HG02798 (cell line): ENCODE results near the gene CHST3.

Experiments used
- ATAC-seq: cut with Tn5 transposase; IDR thresholded peaks from one replicate; pipeline ENCODE4 v1.9.1; 2021; ENCODE audit warnings: mild to moderate bottlenecking; ENCODE audit not compliant: unreplicated experiment, poor library complexity

Gene CHST3

GRCh38 chr10:72008096-72008981 is 44.1 kb downstream of the CHST3 start:
- ATAC-seq, result no peak

GRCh38 chr10:72009051-72009424 is 44.8 kb downstream of the CHST3 start:
- ATAC-seq, result no peak

GRCh38 chr10:72009425-72010081 is 45.4 kb downstream of the CHST3 start:
- no peak for ATAC-seq

GRCh38 chr10:72010234-72010973 is 46.2 kb downstream of the CHST3 start:
- no peak for ATAC-seq

DNA sequence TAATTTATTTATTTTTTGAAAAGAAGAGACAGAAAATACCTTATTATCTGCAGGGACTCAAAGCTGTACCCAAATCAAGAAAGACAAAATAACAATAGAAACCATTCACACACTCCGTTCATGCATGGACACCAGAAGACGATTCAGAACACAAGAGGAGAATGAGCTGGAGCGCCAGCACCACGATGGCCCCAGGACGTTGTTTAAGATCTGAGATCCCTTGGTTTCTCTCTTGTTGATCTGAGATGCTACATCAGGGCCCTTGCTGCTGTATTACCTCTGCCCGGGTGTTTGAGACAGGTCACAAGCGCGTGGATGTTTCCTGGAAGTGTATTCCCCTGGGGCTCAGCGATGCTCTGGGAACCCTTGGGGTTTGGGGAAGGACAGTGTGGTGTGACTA is 46.8 kb downstream of the CHST3 start:
- ATAC-seq, result no peak

GRCh38 chr10:72011468-72011867 is 47.3 kb downstream of the CHST3 start:
- no peak for ATAC-seq

GRCh38 chr10:72011976-72012512 is 47.8 kb downstream of the CHST3 start:
- ATAC-seq, result no peak

- no peak for ATAC-seq
Observed at GRCh38 chr10:72012796-72013195, 48.6 kb downstream of the CHST3 start.

GRCh38 chr10:72013202-72013945 is 49.2 kb downstream of the CHST3 start:
- no peak for ATAC-seq

DNA sequence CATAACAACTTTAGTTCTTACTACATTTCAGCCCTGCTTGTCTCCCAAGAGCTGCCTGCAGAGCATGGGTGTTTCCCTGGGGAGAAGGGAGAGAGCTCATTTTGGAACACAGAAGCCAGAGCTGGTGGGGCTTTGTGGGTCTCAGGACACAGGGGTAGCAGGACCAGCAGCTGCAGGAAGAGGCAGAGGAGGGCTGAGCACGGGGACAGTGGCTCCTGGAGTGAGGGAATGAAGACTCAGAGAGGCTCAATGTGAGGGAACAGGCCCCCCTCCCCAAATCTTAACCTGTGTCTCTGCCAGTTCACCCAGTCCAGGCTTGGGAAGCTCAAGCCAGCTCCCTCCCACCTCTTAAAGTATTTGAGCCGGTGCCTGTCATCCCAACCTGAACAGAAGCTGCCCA is 50.0 kb downstream of the CHST3 start:
- ATAC-seq, result no peak

DNA sequence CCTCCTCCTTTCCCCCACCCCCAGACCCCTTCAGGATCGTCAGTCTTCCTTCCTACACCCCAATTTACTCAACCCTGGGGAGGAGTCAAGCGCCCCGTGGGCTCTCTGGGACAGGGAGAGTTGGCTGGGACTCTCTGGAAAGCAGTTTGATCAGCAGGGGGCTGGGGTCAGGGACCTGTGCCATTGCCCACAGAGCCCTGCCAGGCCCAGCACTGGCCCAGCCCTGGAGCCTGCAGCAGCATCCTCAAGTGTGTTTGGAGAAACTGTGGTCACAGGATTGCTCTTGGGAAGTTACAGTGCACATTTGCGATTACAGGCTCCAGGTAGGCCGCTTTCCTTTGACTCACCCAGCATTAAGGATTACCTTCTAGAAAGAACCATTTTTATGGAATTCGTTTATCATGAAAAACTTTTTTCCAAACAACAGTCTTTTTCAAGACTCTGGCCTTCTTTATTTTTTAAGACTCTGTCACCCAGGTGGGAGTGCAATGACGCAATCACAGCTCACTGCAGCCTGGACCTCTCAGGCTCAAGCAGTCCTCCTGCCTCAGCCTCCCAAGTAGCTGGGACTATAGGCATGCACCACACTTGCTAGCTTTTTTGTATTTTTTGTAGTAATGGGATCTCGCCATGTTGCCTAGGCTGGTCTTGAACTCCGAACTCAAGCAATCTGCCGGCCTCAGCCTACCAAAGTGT is 50.7 kb downstream of the CHST3 start:
- no peak for ATAC-seq

- no peak for ATAC-seq
Observed at GRCh38 chr10:72015841-72016240, 51.6 kb downstream of the CHST3 start.

DNA sequence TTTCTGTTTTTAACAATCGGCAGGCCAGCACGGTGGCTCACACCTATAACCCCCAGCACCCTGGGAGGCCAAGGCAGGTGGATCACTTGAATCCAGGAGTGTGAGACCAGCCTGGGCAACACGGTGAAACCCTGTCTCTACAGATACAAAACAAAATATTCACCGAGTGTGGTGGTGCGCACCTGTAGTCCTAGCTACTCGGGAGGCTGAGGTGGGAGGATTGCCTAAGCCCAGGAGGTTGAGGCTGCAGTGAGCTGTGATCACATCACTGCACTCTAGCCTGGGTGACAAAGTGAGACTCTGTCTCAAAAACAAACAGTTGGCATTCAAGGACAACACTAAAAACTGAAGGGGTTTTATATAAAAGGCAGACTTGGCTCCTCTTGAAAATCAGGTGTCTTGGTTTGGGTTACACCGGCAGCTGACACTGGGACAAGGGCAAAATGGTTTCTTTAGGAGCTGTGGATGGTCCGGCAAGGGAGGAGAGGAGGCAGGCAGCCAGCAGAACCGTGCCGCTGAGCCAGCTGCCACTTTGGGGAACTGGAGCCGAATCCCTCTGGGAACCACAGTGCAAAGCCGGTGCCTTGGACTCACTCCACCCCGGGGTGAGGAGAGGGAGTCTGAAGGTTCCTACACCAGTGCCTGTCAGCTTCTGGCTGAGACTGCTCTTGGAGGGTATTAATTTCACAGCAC is 52.6 kb downstream of the CHST3 start:
- ATAC-seq, result no peak

- no peak for ATAC-seq
Observed at GRCh38 chr10:72019085-72019876, 55.1 kb downstream of the CHST3 start.

DNA sequence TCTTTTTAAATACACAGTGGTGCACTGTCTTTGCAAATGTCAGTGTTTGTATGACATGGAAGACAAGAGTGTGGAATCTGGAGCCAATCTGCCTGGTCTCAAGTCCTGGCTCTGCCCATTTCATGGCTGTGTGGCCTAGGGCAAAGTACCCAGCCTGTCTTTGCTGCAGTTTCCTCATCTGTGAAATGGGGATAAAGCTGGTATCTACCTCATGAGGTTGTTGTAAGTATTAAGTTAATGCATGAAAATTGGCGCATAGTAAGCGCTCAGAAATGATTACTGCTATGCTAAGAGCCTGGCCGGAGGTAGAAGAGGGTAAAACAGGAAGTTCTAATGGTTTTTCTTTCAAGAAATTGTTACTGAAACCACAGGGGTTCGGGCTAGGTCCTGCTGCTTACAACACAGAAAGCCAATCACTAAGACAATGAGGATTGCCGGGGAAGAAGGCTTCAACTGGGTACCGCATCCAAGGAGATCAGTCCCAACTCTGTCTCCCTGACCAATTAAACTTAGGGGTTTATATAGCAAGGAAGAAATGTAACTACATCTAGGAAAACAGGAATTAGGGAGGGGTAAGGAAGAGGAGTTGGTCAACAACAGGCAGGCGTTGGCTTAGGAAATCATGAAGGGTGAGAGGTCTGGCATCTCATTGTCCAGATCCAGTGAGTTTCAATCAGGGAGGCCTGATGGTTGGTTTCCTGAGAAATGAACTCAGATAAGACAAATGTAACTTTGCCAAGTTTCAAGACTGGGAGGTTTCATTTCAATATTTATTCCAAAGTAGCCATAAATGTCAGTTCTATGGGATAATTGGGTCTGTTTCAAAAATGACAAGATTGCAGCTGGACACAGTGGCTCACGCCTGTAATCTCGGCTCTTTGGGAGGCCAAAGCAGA is 57.0 kb downstream of the CHST3 start:
- no peak for ATAC-seq

DNA sequence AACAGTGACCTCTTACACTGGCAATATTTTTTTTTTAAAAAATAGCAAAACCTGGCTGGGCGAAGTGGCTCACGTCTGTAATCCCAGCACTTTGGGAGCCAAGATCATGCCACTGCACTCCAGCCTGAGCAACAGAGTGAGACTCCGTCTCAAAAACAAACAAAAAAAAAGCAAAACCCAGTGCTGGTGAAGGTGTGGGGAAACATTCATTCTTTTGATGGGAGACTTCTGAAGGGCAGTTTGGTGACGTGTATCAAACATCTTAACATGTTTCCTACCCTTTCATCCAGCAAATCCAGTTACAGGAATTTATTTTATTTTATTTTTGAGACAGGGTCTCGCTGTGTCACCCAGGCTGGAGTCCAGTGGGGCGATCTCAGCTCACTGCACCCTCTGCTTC is 58.0 kb downstream of the CHST3 start:
- ATAC-seq, result no peak

DNA sequence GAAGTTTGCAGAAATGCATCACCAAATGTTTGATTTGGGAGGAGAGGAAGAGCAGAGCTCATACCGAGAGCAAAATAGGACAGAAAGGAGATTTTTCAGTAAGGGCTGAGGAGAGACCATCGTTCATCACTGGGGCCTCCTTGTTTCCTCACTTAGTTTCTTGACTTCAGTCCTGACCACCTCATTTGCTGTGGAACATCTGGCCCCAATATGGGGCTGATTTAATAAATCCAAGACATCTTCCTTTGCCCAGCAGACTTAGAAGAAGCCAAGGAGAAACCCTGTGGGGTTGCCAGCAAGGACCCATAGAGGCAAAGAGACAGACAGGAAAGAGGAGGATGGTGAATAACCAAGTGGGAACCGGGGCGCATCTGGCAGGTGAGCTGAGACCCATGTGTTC is 60.4 kb downstream of the CHST3 start:
- no peak for ATAC-seq
